DLD1 (cell line): ENCODE data around the gene TFF3.

Experiments
- in situ Hi-C: cut with HindIII; loops from 2 replicates; pipeline ENCODE4 v1.10.0; 2017; ENCODE audit warnings: low sequenced_read_pairs

Gene TFF3

DNA sequence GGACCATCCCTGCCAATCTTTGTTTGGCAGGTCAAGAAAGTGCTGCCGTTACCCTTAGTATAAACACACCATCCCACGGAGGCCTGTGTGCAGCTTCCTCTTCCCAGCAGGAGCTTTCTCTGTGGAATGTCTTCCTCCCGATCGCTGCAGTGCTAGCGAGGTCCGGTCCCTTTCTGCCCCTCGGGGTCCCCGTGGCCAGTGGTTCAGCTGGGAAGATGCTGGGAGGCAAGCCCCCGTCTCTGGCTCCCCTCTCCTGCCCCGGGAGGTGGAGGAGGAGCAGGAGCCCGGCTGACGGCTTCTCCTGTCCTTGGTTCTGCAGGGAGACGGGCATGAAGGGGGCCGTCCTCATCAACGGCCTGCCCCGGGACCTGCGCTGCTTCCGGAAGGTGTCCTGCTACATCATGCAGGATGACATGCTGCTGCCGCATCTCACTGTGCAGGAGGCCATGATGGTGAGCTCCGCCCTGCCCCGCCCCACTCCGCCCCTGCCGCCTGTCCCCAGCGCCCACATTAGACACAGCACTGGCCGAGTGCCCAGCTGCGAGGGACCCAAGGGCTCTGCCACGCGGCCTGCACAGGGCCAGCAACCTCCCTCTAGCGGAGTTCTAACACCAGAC is 42.1 kb downstream of the TFF3 start:
- in situ Hi-C loops, result no loop called here

DNA sequence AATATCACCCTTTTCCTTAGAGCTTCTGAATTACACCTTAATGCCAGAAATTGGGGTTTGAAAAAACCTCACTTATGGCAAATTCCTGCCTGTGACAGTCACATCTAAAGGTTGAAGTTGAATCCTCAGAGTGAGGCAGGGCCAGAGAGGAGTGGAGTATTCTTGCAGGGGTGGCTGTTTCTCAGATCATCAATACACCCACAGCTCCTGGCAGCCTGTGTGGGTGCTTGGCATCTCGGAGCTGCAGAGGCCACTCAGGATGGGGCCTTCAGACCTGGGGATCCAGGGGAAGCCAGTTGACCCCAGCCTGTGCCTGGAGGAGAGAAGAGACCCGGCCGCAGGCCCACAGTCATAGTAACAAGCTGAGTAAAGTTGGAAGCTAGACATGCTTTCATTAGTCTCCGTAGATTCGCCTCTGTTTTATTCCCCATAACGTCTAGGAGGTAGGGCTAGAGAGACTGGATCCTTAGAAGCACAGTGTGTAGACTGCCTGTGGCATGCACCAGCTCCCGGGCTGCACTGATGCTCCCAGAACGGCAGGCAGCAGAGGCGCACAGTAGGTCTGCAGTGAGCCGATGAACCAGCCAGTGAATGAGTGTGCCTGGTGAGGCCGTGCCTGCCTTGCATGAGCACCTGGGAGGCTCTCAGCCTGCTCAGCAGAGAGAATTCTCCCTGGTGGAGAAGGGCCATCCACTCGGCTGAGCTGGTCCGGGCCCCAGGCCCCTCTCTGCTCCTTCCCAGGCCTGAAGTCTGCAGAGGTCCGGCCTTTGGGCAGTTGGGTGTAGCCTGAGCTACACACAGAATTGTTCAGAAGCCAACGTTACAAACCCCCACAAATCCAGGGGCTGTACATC is 42.9 kb downstream of the TFF3 start:
- in situ Hi-C loops, result no loop called here

DNA sequence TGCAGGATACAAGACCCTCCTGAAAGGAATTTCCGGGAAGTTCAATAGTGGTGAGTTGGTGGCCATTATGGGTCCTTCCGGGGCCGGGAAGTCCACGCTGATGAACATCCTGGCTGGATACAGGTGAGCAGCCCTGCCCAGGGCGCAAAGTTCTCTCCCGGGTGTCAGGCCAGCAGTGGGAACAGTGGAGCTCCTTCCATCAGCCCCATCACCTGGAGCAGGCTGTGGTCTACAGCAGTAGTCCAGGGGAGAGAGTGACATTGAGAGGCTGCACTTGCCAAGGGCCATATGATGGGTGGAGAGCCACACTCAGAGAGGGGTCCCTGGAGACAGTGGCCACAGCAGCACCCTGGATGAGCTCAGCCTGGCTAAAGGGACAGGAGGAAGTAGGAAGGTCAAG is 44.1 kb downstream of the TFF3 start:
- in situ Hi-C loops, result no loop called here

DNA sequence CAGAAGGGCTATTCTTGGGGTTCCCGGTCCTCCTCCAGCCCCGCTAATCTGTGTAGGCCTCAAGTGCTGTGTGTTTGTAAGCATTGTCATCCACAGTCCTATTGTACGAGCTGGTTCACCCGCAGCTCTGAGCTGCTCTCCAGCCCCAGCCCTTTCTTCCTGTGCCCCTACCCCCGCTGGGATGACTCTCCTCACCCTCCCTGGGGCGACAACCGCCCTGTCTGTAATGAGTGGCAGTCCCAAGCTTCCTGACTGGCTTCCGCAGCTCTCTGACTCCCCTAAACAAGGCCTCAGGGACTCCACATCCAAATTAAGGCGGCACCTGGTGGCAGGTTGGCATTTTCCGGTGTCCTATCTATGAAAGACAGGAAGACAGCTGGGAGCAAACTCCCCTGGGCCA is 45.8 kb downstream of the TFF3 start:
- in situ Hi-C loops, result no loop called here

DNA sequence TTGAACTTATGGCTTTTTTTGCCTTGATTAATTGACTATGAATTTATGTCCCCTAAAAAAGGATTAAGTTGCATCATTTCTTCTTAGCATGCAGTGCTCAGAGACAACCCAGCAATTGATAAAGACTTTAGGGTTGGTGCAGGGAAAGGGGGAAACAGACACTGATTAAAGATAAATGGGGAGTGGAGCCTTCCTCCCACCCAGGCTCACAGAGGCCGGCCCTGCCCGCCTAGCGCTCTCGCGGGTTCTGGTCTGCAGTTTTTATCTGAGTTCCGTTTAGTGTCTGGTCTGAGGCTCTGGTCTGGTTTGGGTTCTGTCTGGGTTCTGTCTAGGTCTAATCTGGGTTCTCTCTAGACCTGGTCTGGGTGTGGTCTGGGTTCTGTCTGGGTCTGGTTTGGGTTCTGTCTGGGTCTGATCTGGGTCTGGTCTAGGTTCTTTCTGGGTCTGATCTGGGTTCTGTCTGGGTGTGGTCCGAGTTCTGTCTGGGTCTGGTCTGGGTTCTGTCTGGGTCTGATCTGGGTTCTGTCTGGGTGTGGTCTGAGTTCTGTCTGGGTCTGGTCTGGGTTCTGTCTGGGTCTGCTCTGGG is 48.1 kb downstream of the TFF3 start:
- in situ Hi-C loops, result no loop called here

- in situ Hi-C loops, result no loop called here
Observed at GRCh38 chr21:42265231-42265812, 49.9 kb downstream of the TFF3 start.

DNA sequence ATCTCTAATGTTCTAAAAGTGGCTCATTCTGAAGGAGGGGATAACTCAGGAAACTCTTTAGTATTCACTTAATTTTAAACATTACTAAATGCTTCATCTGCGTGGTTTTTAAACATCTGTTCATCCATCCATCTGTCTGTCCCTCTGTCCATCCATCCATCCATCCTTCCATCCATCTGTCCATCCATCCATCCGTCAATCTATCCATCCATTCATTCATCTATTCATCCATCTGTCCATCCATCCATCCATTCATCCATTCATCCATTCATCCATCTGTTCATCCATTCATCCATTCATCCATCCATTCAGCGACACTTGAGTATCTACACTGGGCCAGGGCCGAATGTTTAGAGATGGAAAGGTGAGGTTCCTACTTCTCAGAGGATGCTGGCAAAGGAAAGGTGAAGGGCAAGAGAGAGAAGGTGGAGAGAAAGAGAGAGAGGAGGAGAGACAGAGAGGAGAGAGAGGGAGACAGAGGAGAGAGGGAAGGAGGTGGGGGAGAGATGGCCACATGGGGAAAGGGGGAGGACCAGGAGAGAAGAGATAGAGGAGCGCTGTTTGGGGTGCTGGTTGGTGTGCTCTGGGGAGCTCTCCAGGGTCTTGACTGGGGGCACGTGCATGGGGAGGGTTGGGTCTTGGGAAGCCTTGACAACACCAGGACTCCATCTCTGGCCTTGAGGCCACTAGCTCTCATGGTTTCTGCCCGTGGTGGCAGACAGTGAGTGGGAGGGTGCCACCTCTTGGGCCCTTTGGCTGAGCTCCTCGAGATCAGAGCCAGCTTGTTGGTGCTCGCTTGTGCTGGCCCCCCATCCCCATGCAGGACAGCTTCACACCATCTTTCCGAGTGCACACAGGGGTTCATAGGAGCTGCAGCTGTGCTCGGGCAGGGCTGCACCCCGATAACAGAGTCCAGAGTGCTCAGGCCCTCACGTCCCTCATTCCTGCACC is 50.7 kb downstream of the TFF3 start:
- in situ Hi-C loops, result no loop called here

DNA sequence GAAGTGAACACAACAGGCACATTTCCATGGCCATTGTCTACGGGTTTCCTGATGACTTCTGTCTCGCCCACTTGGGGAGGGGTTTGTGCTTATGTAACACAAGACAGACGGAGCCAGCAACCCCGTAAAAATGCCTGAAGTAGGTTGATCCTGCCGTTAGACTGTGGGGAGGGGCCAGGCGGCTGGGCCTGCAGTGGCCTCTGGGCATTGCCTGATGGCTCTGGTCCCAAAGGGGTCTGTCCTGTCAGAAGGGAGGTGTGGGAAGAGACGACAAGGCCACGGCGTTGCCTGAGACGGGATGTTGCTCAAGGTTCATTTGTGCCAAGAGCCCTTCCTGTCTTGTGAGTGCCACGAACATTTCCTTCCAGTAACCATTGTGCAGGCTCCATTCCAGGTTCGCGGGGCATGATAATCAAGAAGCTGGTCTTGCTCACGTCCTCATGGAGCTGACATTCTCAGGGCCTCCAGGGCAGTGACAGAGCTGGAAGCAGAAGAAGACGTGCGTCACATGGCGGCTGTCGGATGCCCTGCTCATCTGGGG is 51.5 kb downstream of the TFF3 start:
- in situ Hi-C loops, result no loop called here

GRCh38 chr21:42262831-42263231 is 52.4 kb downstream of the TFF3 start:
- in situ Hi-C loops, result no loop called here

DNA sequence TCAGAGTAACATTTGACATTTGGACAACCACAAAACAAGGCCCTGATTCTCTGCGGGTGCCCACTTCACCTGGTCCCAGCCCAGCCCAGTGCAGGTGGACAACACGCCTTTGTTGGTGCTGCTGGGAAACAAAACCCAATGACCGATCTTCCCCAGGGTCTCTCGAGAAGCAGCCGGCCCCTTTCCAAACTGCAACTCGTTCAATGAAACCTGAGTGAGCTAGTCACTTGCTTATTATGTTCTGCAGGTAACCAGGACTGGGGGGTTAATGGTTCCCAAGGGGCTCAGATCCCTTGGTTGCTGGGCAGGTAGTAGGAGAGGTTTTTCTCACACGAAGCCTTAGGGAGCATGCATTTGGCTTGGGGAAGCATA is 53.4 kb downstream of the TFF3 start:
- in situ Hi-C loops, result no loop called here
